Transverse colon (tissue), 4 donors: ENCODE data around the gene GLA. TPM values are rescaled to one million over a fixed set of nuclear protein-coding genes. Genes with fewer than 3 reads are reported as not detected.

Source experiments
- DNase-seq: peaks from one replicate; pipeline ENCODE4 v3.0.0-alpha.2; 2019
- H3K27ac ChIP-seq, 4 donors: fragments of 200-600 bp; sonication (generic); 2 replicates each; pipeline ENCODE4 v1.5.1; 2016 to 2018; ENCODE audit warnings: inconsistent platforms in 4 of 4
- H3K27me3 ChIP-seq: fragments of 200-600 bp; sonication (generic); 2 replicates; pipeline ENCODE4 v1.5.1; 2017; ENCODE audit warnings: inconsistent platforms
- H3K36me3 ChIP-seq, 4 donors: fragments of 200-600 bp; sonication (generic); 2 replicates each; pipeline ENCODE4 v1.5.1; 2017 to 2019; ENCODE audit warnings: inconsistent platforms in 4 of 4
- H3K4me1 ChIP-seq, 4 donors: fragments of 200-600 bp; sonication (generic); 2 replicates each; pipeline ENCODE4 v1.5.1; 2017 to 2020; ENCODE audit warnings: inconsistent platforms in 4 of 4
- H3K4me3 ChIP-seq, 4 donors: fragments of 200-600 bp; sonication (generic); 1 replicate in 1 of 4; 2 replicates in 3 of 4; pipeline versions ENCODE4 v1.5.1 to v1.6.1; 2017 to 2019; ENCODE audit warnings: inconsistent platforms in 4 of 4
- H3K9me3 ChIP-seq, 2 donors: fragments of 200-600 bp; sonication (generic); 2 replicates each; pipeline ENCODE4 v1.5.1; 2017 to 2019; ENCODE audit warnings: inconsistent platforms in 2 of 2
- CTCF ChIP-seq, 5 experiments: fragments of 200-600 bp in 3 of 5; fragments of 450-650 bp in 2 of 5; sonication (generic) in 3 of 5; IDR thresholded peaks; 1 replicate in 2 of 5; 2 replicates in 3 of 5; pipeline ENCODE4 v1.5.1; 2016 to 2017; ENCODE audit warnings: antibody characterized with exemption in 5 of 5, inconsistent platforms in 3 of 5, mild to moderate bottlenecking in 2 of 5, moderate library complexity in 1 of 5
- EP300 ChIP-seq: sonication (generic); formaldehyde crosslinking; IDR thresholded peaks from one replicate; pipeline ENCODE4 v1.6.1; 2017; ENCODE audit warnings: antibody characterized with exemption, low read depth
- POLR2A ChIP-seq: fragments of 450-650 bp; IDR thresholded peaks from one replicate; pipeline ENCODE4 v1.6.1; 2016; ENCODE audit warnings: antibody characterized with exemption, mild to moderate bottlenecking, moderate library complexity
- POLR2AphosphoS5 ChIP-seq, 3 donors: sonication (generic); formaldehyde crosslinking; IDR thresholded peaks; one replicate each; pipeline ENCODE4 v1.6.1; 2016; ENCODE audit warnings: antibody characterized with exemption in 3 of 3
- WGBS, 2 donors: methylation state at CpG; one replicate each; pipeline ENCODE4 v1.1.5; 2018; ENCODE audit warnings: low coverage in 1 of 2; 5-methylcytosine and 5-hydroxymethylcytosine counted together
- in situ Hi-C, 4 donors: fragments of 200-750 bp; cut with MboI; loops; one replicate each; pipeline versions ENCODE4 v1.15.0 to v1.15.1; 2017; ENCODE audit warnings: low sequenced_read_pairs in 3 of 4, low pct_ligation_motif_present in 1 of 4, low pct_unique_long_range_greater_than_20kb in 1 of 4
- intact Hi-C: fragments of 100-400 bp; cut with DNase I; formaldehyde crosslinking; loops from one replicate; pipeline ENCODE4 v1.15.1; 2023; ENCODE audit warnings: low total_unique reads
- total RNA-seq, 4 donors: library from RNA; depleted of rRNA; stranded (reverse); fragments of >200 nt; gene quantifications; one replicate each; pipeline ENCODE4 v1.1.0, GENCODE V29; 2016

The GLA gene
- total RNA-seq, 4 donors from 2014 or later: 1.4 to 20.8 (median 13.5) TPM

- TF ChIP-seq POLR2AphosphoS5 (IDR thresholded peaks at IDR 0.05) (no peak), EP300 (no peak), POLR2A (no peak), CTCF (IDR thresholded peaks at IDR 0.05) (no peak)
- intact Hi-C loops: no loop called here
Observed at GRCh38 chrX:101398694-101399093, 9.0 kb downstream of the GLA start.

GRCh38 chrX:101397779-101398178, 9.9 kb downstream of the GLA start:
- WGBS, 2 donors: 56% methylated on average over 4 of the region's 4 CpGs; no CpG with 5 or more reads in 1 of the 2 donors
- in situ Hi-C loops: no loop called here
- Histone ChIP-seq H3K9me3 (no peaks in the 10 kb centered on the region), H3K36me3 (no peaks in the 10 kb centered on the region), H3K4me1 (peaks cover 0 to under 1% (median 0%) of the 10 kb centered on the region in 4 donors), H3K27ac (no peak overlapping the region), H3K4me3 (no peak overlapping the region), H3K27me3 (no peaks in the 10 kb centered on the region)
- no peak for TF ChIP-seq EP300
- no peak for TF ChIP-seq CTCF (IDR thresholded peaks at IDR 0.05)
- TF ChIP-seq POLR2A: no peak
- TF ChIP-seq POLR2AphosphoS5 (IDR thresholded peaks at IDR 0.05): no peak
- DNase-seq: no peak
- intact Hi-C loops: no loop called here

More at GRCh38 chrX:101398694-101399093, 9.0 kb downstream of the GLA start:
- Histone ChIP-seq H3K27me3 (no peaks in the 10 kb centered on the region), H3K36me3 (no peaks in the 10 kb centered on the region), H3K4me3 (no peak overlapping the region), H3K4me1 (no peaks in the 10 kb centered on the region), H3K27ac (no peak overlapping the region), H3K9me3 (no peaks in the 10 kb centered on the region)
- in situ Hi-C loops: no loop called here
- no peak for DNase-seq
- 77% methylated on average over 4 of the region's 4 CpGs; no CpG with 5 or more reads in 1 of the 2 donors for whole genome bisulfite sequencing, 2 donors

- H3K9me3 ChIP-seq: no peaks in the 10 kb centered on the region
- in situ Hi-C loops: no loop called here
- H3K36me3 ChIP-seq: no peaks in the 10 kb centered on the region
- DNase-seq: no peak
- H3K27me3 ChIP-seq: no peaks in the 10 kb centered on the region
- peaks cover 0 to 13% (median 0%) of the 10 kb centered on the region in 4 donors for H3K4me1 ChIP-seq
- H3K27ac ChIP-seq: no peak overlapping the region
- intact Hi-C loops: no loop called here
- H3K4me3 ChIP-seq: no peak overlapping the region
- 55 to 70% methylated on average over 1 of the region's 1 CpG for WGBS, 2 donors
- no peak for TF ChIP-seq POLR2AphosphoS5 (IDR thresholded peaks at IDR 0.05)
- no peak for TF ChIP-seq POLR2A
- no peak for TF ChIP-seq CTCF (IDR thresholded peaks at IDR 0.05)
- no peak for TF ChIP-seq EP300
Observed at GRCh38 chrX:101395789-101396188, 11.9 kb downstream of the GLA start.

- no peak for DNase-seq
- H3K27me3 ChIP-seq: no peaks in the 10 kb centered on the region
- H3K4me1 ChIP-seq: peaks cover 0 to 13% (median 0%) of the 10 kb centered on the region in 4 donors
- H3K4me3 ChIP-seq: no peak overlapping the region
- H3K9me3 ChIP-seq: no peaks in the 10 kb centered on the region
- in situ Hi-C loops (no loop called here), intact Hi-C loops (no loop called here)
- TF ChIP-seq POLR2AphosphoS5 (IDR thresholded peaks at IDR 0.05) (no peak), CTCF (IDR thresholded peaks at IDR 0.05) (no peak), POLR2A (no peak), EP300 (no peak)
- no peak overlapping the region for H3K27ac ChIP-seq
- H3K36me3 ChIP-seq: no peaks in the 10 kb centered on the region
Observed at GRCh38 chrX:101394372-101394771, 13.4 kb downstream of the GLA start.
